SJSA1 (cell line): ENCODE measurements around the gene CCN5. TPM values are rescaled to one million over a fixed set of nuclear protein-coding genes. Genes with fewer than 3 reads are reported as not detected.

ENCODE experiments used
- DNase-seq, 2 experiments: peaks; one replicate each; pipeline ENCODE4 v3.0.0-alpha.2; 2015 to 2020; ENCODE audit warnings: low spot score in 2 of 2, low read depth in 1 of 2
- H3K27ac ChIP-seq: fragments of 250-450 bp; sonication (Bioruptor Pico); 2 replicates; pipeline ENCODE4 v1.5.1; 2020; ENCODE audit warnings: mild to moderate bottlenecking, moderate library complexity
- H3K27me3 ChIP-seq: fragments of 250-450 bp; sonication (Bioruptor Pico); replicated peaks from 2 replicates; pipeline ENCODE4 v1.5.1; 2020; ENCODE audit warnings: mild to moderate bottlenecking, moderate library complexity
- H3K36me3 ChIP-seq: fragments of 250-450 bp; sonication (Bioruptor Pico); 2 replicates; pipeline ENCODE4 v1.5.1; 2020; ENCODE audit warnings: mild to moderate bottlenecking
- H3K4me1 ChIP-seq: fragments of 250-450 bp; sonication (Bioruptor Pico); replicated peaks from 2 replicates; pipeline ENCODE4 v1.6.1; 2021; ENCODE audit warnings: mild to moderate bottlenecking
- H3K4me3 ChIP-seq: fragments of 250-450 bp; sonication (Bioruptor Pico); 2 replicates; pipeline ENCODE4 v1.5.1; 2020; ENCODE audit warnings: mild to moderate bottlenecking
- H3K9me3 ChIP-seq: fragments of 250-450 bp; sonication (Bioruptor Pico); replicated peaks from 2 replicates; pipeline ENCODE4 v1.5.1; 2020; ENCODE audit warnings: mild to moderate bottlenecking
- total RNA-seq: library from RNA; depleted of rRNA; stranded (reverse); fragments of >200 nt; shearing (Covaris generic); gene quantifications from 2 replicates; pipeline ENCODE4 v1.2.3, GENCODE V29; 2014

The CCN5 gene
- total RNA-seq, 1 experiment from 2014 or later, result not detected

GRCh38 chr20:44743080-44743701, 28.0 kb downstream of the CCN5 start:
- peaks cover 10% of the 10 kb centered on the region for H3K4me1 ChIP-seq
- H3K27me3 ChIP-seq, result peaks cover 42% of the 10 kb centered on the region
- no peaks in the 10 kb centered on the region for H3K9me3 ChIP-seq
- no peak for DNase-seq
- no peak overlapping the region for H3K4me3 ChIP-seq
- H3K36me3 ChIP-seq, result no peaks in the 10 kb centered on the region
- H3K27ac ChIP-seq, result no peak overlapping the region

DNA sequence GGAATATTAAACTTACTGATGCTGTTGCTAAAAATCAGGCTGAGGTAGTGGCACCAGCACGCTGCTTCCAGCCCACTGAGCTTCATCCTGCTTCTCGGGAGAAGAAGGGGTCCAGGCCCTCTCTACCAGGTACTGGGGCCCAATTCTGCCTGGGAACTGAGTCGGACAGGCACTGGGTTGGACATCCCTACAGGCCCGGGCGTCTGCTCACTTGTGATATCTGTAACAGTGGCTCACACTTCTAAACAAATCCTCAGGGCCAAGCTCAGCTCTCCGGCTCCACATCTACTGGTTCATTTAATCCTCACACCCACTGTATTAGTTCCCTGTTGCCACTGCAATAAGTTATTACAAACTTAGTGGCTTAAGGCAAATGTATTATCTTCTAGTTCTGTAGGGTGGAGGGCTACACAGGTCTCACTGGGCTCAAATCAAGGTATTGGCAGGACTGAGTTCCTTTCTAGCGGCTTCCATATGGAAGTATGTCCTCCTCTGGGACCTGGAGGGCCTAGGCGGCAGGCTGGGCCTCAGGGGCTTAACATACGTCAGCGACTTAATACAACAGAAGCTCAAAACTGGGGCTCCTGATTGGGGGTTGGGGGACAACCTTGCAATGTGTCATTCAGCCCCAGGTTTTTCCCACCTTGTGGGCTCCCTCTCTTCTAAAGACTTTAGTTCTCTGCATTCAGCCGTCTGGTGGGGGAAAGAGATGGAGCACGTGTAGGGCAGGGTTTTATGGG, 28.9 kb downstream of the CCN5 start:
- Histone ChIP-seq H3K27me3 (peaks cover 45% of the 10 kb centered on the region), H3K36me3 (no peaks in the 10 kb centered on the region), H3K4me1 (peaks cover 10% of the 10 kb centered on the region), H3K27ac (no peak overlapping the region), H3K9me3 (no peaks in the 10 kb centered on the region), H3K4me3 (no peak overlapping the region)
- no peak for DNase-seq

GRCh38 chr20:44745122-44745597, 30.0 kb downstream of the CCN5 start:
- Histone ChIP-seq H3K9me3 (no peaks in the 10 kb centered on the region), H3K27me3 (peaks cover 56% of the 10 kb centered on the region), H3K36me3 (no peaks in the 10 kb centered on the region), H3K4me3 (no peak overlapping the region), H3K27ac (no peak overlapping the region), H3K4me1 (peaks cover 10% of the 10 kb centered on the region)
- no peak for DNase-seq

DNA sequence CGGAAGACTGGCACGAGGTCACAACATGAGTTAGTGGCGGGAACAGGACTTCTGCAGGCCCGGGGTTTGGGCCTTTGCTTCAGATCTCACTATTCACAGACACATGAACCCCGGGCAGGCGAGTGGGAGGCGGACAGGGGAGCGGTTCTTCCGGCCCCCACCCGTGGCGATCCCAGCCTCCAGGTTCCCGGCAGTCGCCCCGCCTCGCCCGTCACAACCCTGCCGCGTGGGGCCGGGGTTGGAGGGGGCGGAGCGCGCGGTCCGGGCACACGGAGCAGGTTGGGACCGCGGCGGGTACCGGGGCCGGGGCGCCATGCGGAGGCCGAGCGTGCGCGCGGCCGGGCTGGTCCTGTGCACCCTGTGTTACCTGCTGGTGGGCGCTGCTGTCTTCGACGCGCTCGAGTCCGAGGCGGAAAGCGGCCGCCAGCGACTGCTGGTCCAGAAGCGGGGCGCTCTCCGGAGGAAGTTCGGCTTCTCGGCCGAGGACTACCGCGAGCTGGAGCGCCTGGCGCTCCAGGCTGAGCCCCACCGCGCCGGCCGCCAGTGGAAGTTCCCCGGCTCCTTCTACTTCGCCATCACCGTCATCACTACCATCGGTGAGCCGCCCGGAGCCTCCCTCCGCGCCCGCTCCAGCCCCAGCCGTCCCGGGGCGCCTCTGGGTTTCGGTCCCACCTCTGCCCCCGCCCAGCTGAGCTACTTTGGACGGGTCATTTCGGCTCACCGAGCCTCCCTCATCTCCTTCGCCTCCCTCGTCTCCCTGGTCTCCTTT, 30.6 kb downstream of the CCN5 start, which contains the start of gene KCNK15:
TSS of gene KCNK15 (plus strand) at position 268 of the 769 bp plus-strand sequence. CDS start at position 314, 46 bp downstream.
- peak within 1 kb of the TSS; percentile 26 for H3K4me3 ChIP-seq
- H3K27ac ChIP-seq, result no peak within 1 kb of the TSS
- H3K4me1 ChIP-seq, result peaks cover 10% of the 10 kb centered on the region
- DNase-seq, result no peak
- no peaks in the 10 kb centered on the region for H3K36me3 ChIP-seq
- H3K9me3 ChIP-seq, result no peaks in the 10 kb centered on the region
- peaks cover 62% of the 10 kb centered on the region for H3K27me3 ChIP-seq

GRCh38 chr20:44746367-44747165, 31.4 kb downstream of the CCN5 start:
- peaks cover 65% of the 10 kb centered on the region for H3K27me3 ChIP-seq

DNA sequence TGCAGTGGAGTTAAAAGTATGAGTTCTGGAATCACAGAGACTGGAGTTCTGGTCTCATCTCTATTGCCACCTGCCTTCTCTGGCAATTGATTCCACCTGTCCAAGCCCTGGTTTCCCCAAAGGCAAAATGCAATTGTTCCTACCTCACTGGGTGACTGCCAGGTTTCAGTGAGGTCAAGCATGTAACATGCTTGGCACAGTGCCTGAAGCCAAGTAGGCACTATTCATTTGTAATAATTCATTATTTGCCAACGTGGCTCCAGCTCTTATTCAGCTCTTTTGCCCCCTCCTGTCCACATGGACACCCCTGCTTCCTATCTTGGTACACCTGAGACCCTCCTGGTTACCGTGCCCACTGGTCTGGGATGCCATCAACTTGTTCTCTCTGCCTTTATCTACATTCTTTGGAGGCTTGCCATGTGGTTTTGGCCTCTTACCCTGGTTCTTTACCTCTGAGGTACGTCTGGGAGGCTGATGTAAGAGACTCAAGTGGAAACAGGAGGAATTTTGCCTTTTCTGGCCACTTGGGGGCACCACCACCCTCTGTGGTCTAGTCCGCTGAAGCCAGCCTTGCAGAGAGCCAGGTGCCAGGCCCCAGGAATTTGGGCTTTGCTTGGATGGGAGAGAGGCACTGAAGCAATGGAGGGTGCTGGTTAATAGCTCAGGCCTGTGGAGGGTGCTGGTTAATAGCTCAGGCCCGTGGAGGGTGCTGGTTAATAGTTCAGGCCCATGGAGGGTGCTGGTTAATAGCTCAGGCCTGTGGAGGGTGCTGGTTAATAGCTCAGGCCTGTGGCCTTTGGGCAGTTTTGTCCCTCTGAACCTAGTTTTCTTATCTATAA, 32.2 kb downstream of the CCN5 start:
- Histone ChIP-seq H3K27me3 (peaks cover 70% of the 10 kb centered on the region), H3K4me3 (no peak overlapping the region), H3K36me3 (no peaks in the 10 kb centered on the region), H3K4me1 (peaks cover 10% of the 10 kb centered on the region), H3K9me3 (no peaks in the 10 kb centered on the region), H3K27ac (no peak overlapping the region)
- DNase-seq, result peak in 1 of 2 experiments; percentile 47

More at GRCh38 chr20:44746367-44747165, 31.4 kb downstream of the CCN5 start:
- Histone ChIP-seq H3K36me3 (no peaks in the 10 kb centered on the region), H3K27ac (no peak overlapping the region), H3K9me3 (no peaks in the 10 kb centered on the region), H3K4me3 (no peak overlapping the region; the same call in 1 of the 2 replicates), H3K4me1 (peaks cover 10% of the 10 kb centered on the region)
- DNase-seq, result no peak

DNA sequence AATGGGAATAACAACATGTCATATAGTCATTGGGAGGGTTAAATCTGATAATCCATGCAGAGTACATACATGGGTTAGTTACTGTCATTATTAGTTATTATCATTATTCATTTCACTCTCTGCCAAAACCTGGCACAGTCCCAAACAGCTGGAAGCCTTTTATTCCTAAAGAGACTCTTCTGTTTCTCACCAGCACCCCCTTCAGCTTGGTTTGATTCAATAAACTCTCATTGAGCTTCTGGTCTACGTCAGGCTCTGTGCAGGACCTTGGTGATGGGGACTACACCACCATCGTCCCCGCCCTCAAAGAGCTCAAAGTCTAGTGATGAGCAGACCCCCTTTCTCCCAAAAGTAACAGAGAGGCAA, 32.8 kb downstream of the CCN5 start:
- Histone ChIP-seq H3K27ac (no peak overlapping the region), H3K36me3 (no peaks in the 10 kb centered on the region), H3K27me3 (peaks cover 76% of the 10 kb centered on the region), H3K9me3 (no peaks in the 10 kb centered on the region), H3K4me3 (no peak overlapping the region), H3K4me1 (peaks cover 10% of the 10 kb centered on the region)
- no peak for DNase-seq

GRCh38 chr20:44750081-44750805, 35.1 kb downstream of the CCN5 start:
- Histone ChIP-seq H3K36me3 (no peaks in the 10 kb centered on the region), H3K27ac (no peak overlapping the region), H3K27me3 (peaks cover 63% of the 10 kb centered on the region), H3K4me3 (no peak overlapping the region), H3K4me1 (peaks cover 10% of the 10 kb centered on the region), H3K9me3 (no peaks in the 10 kb centered on the region)
- no peak for DNase-seq

GRCh38 chr20:44752099-44752931, 37.1 kb downstream of the CCN5 start:
- H3K4me3 ChIP-seq, result no peak overlapping the region
- no peaks in the 10 kb centered on the region for H3K36me3 ChIP-seq
- H3K27ac ChIP-seq, result no peak overlapping the region
- no peaks in the 10 kb centered on the region for H3K9me3 ChIP-seq
- H3K4me1 ChIP-seq, result no peaks in the 10 kb centered on the region; the same call in 1 of the 2 replicates
- H3K27me3 ChIP-seq, result peaks cover 44% of the 10 kb centered on the region
- no peak for DNase-seq

GRCh38 chr20:44754554-44754953, 39.4 kb downstream of the CCN5 start:
- H3K36me3 ChIP-seq, result no peaks in the 10 kb centered on the region
- H3K9me3 ChIP-seq, result no peaks in the 10 kb centered on the region
- DNase-seq, result no peak
- H3K4me3 ChIP-seq, result no peak overlapping the region
- H3K4me1 ChIP-seq, result no peaks in the 10 kb centered on the region; the same call in 1 of the 2 replicates
- H3K27me3 ChIP-seq, result peaks cover 40% of the 10 kb centered on the region
- no peak overlapping the region for H3K27ac ChIP-seq

GRCh38 chr20:44756011-44756688, 41.0 kb downstream of the CCN5 start:
- H3K27me3 ChIP-seq, result peaks cover 30% of the 10 kb centered on the region
- DNase-seq, result no peak
- H3K27ac ChIP-seq, result no peak overlapping the region
- no peaks in the 10 kb centered on the region for H3K9me3 ChIP-seq
- no peaks in the 10 kb centered on the region for H3K4me1 ChIP-seq
- no peaks in the 10 kb centered on the region for H3K36me3 ChIP-seq
- no peak overlapping the region for H3K4me3 ChIP-seq
